ENCODE results near the gene FCN3.

DNA sequence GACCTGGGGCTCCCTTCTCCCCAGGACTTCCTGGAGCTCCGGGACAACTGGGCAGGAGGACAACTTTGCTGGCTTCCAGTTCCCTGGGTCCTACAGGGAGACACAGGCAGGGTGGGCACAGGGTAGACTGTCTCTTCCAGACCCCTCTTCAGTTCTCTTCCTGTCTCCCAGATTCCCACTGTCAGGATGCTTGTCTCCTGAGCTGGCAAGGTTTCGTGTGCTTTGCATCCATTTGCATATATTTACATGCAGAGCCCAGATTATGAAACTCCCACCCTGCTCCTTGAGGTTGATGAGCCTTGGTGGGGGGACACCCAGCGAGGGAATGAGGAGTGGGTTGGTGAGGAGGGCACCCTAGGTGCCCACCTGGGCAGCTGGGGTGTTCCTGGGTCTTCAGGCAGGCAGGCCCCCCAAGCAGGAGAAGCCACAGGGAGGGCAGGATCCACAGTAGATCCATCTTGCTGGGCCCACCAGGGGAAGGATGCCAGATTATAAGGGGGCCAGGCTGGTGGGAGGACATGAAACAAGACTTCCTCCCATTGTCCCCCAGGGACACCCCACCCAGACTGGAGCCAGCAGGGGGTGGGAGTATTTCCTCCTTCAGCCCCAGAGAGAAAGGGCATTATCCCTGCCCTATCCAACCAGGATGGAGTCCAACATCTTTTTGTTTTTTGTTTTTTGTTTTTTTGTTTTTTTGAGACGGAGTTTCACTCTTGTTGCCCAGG, at the start of gene FCN3:
- TF ChIP-seq POLR2A (IDR thresholded peaks at IDR 0.05; ENCODE audit: low read depth, low read length) (no peak), POLR2AphosphoS5 (IDR thresholded peaks at IDR 0.05; ENCODE audit: low read depth, low read length) (no peak)
